ENCODE measurements around the gene SLC5A12.

DNA sequence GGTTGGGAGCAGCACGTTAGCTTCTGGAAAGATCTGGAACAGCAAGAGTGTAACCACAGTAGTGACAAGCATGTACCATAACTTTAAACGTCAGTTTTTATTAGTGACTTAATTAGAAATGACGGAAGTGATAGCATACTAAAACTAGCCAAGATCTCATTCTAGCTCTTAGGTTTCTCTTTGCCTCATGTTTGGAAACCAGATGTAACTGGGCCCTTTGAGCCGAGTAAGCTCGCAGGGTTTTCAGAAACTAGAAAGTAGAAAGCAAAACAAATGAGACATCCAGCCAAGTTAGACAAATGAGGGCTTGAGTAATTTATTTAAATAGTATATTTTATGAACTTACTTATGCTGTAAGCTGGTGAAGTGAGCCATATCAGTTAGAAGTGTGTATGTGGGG lies 40.2 kb upstream of the SLC5A12 start:
- TF ChIP-seq, protein P1, sequence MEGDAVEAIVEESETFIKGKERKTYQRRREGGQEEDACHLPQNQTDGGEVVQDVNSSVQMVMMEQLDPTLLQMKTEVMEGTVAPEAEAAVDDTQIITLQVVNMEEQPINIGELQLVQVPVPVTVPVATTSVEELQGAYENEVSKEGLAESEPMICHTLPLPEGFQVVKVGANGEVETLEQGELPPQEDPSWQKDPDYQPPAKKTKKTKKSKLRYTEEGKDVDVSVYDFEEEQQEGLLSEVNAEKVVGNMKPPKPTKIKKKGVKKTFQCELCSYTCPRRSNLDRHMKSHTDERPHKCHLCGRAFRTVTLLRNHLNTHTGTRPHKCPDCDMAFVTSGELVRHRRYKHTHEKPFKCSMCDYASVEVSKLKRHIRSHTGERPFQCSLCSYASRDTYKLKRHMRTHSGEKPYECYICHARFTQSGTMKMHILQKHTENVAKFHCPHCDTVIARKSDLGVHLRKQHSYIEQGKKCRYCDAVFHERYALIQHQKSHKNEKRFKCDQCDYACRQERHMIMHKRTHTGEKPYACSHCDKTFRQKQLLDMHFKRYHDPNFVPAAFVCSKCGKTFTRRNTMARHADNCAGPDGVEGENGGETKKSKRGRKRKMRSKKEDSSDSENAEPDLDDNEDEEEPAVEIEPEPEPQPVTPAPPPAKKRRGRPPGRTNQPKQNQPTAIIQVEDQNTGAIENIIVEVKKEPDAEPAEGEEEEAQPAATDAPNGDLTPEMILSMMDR (IDR thresholded peaks at IDR 0.05) = no peak
- TF ChIP-seq POLR2AphosphoS5 (IDR thresholded peaks at IDR 0.05) (no peak), EP300 (IDR thresholded peaks at IDR 0.05) (no peak), POLR2A (IDR thresholded peaks at IDR 0.05) (no peak)

Measured in gastroesophageal sphincter (tissue), 3 donors.